Uterus (tissue), 2 donors: ENCODE results near the gene ZNF813.
"Not testable (repeated sequence)": the region's sequence is repeated elsewhere in the genome, so short reads cannot be mapped to it uniquely, and the experiment has no call there.

Experiments
- POLR2A ChIP-seq, 2 donors: fragments of 450-650 bp; IDR thresholded peaks; one replicate each; pipeline ENCODE4 v1.6.1; 2016; ENCODE audit warnings: antibody characterized with exemption in 2 of 2, mild to moderate bottlenecking in 1 of 2, moderate library complexity in 1 of 2
- TF ChIP-seq, protein P1 (sequence below), 4 experiments: fragments of 200-600 bp in 2 of 4; fragments of 450-650 bp in 2 of 4; sonication (generic) in 2 of 4; IDR thresholded peaks; one replicate each; pipeline ENCODE4 v1.5.1; 2016 to 2019; ENCODE audit warnings: antibody characterized with exemption in 4 of 4, mild to moderate bottlenecking in 2 of 4, moderate library complexity in 1 of 4

DNA sequence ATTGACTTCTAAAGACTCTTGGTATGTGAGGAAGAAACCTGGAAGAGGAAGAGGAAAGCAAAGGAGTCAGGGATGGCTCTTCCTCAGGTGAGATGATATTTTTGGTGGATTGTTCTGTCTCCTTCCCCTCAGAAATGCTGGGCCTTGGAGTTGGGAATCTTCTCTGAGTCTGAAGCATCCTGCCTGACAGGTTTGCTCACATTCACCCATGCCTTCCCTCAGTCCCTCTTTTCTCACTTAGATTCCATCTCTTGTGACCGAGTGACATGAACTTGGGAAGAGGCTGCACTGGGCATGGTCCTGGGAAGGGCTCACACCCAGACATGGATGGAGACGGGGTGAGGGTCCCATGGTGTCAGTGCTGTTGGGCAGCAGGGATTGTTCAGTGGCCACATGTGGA is 16.2 kb downstream of the ZNF813 start:
- TF ChIP-seq, protein P1, sequence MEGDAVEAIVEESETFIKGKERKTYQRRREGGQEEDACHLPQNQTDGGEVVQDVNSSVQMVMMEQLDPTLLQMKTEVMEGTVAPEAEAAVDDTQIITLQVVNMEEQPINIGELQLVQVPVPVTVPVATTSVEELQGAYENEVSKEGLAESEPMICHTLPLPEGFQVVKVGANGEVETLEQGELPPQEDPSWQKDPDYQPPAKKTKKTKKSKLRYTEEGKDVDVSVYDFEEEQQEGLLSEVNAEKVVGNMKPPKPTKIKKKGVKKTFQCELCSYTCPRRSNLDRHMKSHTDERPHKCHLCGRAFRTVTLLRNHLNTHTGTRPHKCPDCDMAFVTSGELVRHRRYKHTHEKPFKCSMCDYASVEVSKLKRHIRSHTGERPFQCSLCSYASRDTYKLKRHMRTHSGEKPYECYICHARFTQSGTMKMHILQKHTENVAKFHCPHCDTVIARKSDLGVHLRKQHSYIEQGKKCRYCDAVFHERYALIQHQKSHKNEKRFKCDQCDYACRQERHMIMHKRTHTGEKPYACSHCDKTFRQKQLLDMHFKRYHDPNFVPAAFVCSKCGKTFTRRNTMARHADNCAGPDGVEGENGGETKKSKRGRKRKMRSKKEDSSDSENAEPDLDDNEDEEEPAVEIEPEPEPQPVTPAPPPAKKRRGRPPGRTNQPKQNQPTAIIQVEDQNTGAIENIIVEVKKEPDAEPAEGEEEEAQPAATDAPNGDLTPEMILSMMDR (IDR thresholded peaks at IDR 0.05), result not testable (repeated sequence)
- not testable (repeated sequence) for TF ChIP-seq POLR2A (IDR thresholded peaks at IDR 0.05)
